Tibial artery (tissue), 4 donors: ENCODE data around the gene ZNF106.

Source experiments
- DNase-seq, 2 donors: peaks; one replicate each; pipeline ENCODE4 v3.0.0-alpha.2; 2019
- H3K27ac ChIP-seq, 2 donors: fragments of 200-600 bp; sonication (generic) in 1 of 2; 1 replicate in 1 of 2; 2 replicates in 1 of 2; pipeline ENCODE4 v1.5.1; 2018 to 2019; ENCODE audit warnings: mild to moderate bottlenecking in 1 of 2
- H3K27me3 ChIP-seq, 2 donors: fragments of 200-600 bp; sonication (generic) in 1 of 2; one replicate each; pipeline versions ENCODE4 v1.5.1 to v1.6.0; 2016 to 2019
- H3K36me3 ChIP-seq, 3 donors: fragments of 200-600 bp; sonication (generic) in 2 of 3; one replicate each; pipeline ENCODE4 v1.5.1; 2016 to 2019; ENCODE audit warnings: mild to moderate bottlenecking in 2 of 3
- H3K4me1 ChIP-seq, 4 donors: fragments of 200-600 bp; sonication (generic) in 2 of 4; 1 replicate in 3 of 4; 2 replicates in 1 of 4; pipeline ENCODE4 v1.5.1; 2016 to 2019
- H3K4me3 ChIP-seq, 2 donors: fragments of 200-600 bp; sonication (generic) in 1 of 2; 1 replicate in 1 of 2; 2 replicates in 1 of 2; pipeline ENCODE4 v1.5.1; 2018 to 2019; ENCODE audit warnings: mild to moderate bottlenecking in 2 of 2
- H3K9me3 ChIP-seq, 3 donors: fragments of 200-600 bp; sonication (generic) in 1 of 3; one replicate each; pipeline ENCODE4 v1.5.1; 2016 to 2019
- intact Hi-C: fragments of 100-400 bp; cut with DNase I; formaldehyde crosslinking; loops from one replicate; pipeline ENCODE4 v1.15.0; 2023; ENCODE audit warnings: low total_unique reads
- TF ChIP-seq, protein P1 (sequence below), 2 experiments: fragments of 200-600 bp in 1 of 2; fragments of 450-650 bp in 1 of 2; IDR thresholded peaks; one replicate each; pipeline ENCODE4 v1.5.1; 2017 to 2019; ENCODE audit warnings: antibody characterized with exemption in 2 of 2, mild to moderate bottlenecking in 1 of 2, moderate library complexity in 1 of 2

ZNF106 gene

DNA sequence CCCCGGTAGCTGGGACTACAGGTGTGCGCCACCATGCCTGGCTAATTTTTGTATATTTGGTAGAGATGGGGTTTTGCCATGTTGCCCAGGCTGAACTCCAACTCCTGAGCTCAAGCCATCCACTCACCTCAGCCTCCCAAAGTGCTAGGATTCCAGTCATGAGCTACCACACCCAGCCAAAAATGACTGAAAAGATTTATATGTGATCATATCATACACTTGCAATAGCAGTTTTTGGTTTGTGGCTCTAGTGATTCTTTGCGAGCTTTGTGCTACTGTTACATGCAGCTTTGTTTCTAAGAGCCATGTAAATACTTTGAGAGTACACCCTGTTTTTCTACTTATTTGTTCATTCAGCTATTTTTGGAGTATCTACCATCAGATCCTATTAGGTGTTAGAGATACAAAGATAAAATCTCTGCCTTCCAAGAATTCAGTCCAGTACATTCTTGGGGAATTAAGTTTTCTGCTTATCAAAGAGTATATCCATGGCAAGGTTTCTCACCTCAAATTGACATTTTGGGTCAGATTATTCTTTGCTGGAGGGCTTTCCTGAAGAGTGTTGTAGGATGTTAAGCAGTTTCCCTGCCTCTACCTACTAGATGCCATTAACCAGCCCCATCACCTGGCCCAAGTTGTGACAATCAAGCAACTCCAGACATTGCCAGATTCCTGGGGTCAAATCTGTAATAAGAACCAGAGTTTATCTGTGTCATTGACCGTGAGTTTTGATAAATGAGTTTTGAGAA, 19.5 kb upstream of the ZNF106 start:
- TF ChIP-seq, protein P1, sequence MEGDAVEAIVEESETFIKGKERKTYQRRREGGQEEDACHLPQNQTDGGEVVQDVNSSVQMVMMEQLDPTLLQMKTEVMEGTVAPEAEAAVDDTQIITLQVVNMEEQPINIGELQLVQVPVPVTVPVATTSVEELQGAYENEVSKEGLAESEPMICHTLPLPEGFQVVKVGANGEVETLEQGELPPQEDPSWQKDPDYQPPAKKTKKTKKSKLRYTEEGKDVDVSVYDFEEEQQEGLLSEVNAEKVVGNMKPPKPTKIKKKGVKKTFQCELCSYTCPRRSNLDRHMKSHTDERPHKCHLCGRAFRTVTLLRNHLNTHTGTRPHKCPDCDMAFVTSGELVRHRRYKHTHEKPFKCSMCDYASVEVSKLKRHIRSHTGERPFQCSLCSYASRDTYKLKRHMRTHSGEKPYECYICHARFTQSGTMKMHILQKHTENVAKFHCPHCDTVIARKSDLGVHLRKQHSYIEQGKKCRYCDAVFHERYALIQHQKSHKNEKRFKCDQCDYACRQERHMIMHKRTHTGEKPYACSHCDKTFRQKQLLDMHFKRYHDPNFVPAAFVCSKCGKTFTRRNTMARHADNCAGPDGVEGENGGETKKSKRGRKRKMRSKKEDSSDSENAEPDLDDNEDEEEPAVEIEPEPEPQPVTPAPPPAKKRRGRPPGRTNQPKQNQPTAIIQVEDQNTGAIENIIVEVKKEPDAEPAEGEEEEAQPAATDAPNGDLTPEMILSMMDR (IDR thresholded peaks at IDR 0.05) = no peak
- intact Hi-C loops = no loop called here
- Histone ChIP-seq H3K4me1 (peaks cover 0 to 38% (median 9%) of the 10 kb centered on the region in 4 donors), H3K36me3 (peaks cover 11 to 19% (median 16%) of the 10 kb centered on the region in 3 donors), H3K9me3 (no peaks in the 10 kb centered on the region), H3K27ac (peak overlapping the region; percentile 42 to 61), H3K27me3 (no peaks in the 10 kb centered on the region), H3K4me3 (peak overlapping the region in 1 of 2 donors; percentile 12)
- DNase-seq = no peak

DNA sequence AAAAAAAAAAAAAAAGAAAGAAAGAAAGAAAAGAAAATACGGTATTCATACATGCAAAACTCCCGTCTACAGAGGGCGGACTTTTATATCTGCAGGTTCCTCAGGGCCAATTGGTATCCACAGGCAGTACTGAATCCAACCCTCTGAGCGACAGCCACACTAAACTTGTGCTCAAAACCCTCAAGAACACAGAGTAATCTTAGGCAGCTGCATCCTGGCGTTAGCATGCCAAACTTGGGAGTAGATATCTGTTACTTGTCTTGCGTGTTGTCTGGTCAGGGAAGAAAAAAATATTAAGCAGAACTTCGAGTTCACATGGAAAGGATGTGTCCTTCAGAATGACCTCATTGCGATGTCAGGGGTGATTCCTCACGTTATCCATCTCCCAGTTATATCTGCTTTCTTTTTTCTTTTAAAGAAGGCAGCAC, 17.3 kb upstream of the ZNF106 start:
- TF ChIP-seq, protein P1 (IDR thresholded peaks at IDR 0.05) = no peak
- H3K27me3 ChIP-seq = no peaks in the 10 kb centered on the region
- no peak for DNase-seq
- no peaks in the 10 kb centered on the region for H3K9me3 ChIP-seq
- no peaks in the 10 kb centered on the region for H3K36me3 ChIP-seq
- intact Hi-C loops = no loop called here
- peaks cover 0 to 51% (median 9%) of the 10 kb centered on the region in 4 donors for H3K4me1 ChIP-seq
- H3K4me3 ChIP-seq = no peak overlapping the region
- H3K27ac ChIP-seq = no peak overlapping the region

DNA sequence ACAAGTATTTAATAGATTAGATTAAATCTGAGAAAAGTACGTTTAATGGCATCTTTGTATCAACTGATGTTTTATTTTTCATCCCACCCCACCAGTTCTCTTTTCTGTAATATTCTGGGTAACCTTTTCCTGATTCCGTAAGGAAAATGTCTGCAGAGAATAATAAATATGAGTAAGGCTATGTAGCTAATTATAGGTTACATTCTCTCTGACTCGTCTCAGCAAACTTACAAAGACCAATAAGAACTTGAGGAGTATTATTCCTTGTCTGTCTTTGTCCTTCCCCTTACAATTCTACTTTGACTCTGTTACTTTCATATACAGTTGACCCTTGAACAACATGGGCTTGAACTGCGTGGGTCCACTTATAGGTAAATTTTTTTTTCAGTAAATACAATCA, 16.6 kb upstream of the ZNF106 start:
- Histone ChIP-seq H3K9me3 (no peaks in the 10 kb centered on the region), H3K36me3 (no peaks in the 10 kb centered on the region), H3K4me3 (no peak overlapping the region), H3K27me3 (no peaks in the 10 kb centered on the region), H3K4me1 (peaks cover 0 to 53% (median 9%) of the 10 kb centered on the region in 4 donors), H3K27ac (no peak overlapping the region)
- DNase-seq = no peak
- intact Hi-C loops = no loop called here
- TF ChIP-seq, protein P1 (IDR thresholded peaks at IDR 0.05) = no peak

DNA sequence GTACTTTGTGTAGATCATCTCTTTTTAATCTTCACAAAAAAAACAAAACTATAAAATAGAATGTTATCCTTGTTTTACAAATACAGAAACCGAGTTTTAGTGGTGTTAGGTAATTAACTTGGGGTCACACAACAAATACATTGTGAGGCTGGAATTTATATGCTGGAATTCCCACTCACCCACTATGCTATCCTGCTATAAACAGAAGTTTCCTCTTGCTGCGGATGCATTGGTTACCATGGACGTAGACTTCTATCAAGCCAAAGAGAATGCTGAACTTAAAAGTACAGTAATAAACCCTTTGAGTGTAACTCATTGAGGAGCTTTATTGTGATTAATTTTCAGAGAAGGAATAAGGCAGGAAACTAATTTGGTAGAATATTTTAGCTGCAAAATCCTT, 13.7 kb upstream of the ZNF106 start:
- DNase-seq = no peak
- TF ChIP-seq, protein P1 (IDR thresholded peaks at IDR 0.05) = no peak
- Histone ChIP-seq H3K9me3 (no peaks in the 10 kb centered on the region), H3K4me1 (peaks cover 0 to 55% (median 10%) of the 10 kb centered on the region in 4 donors), H3K36me3 (no peaks in the 10 kb centered on the region), H3K4me3 (no peak overlapping the region), H3K27ac (peak overlapping the region in 1 of 2 donors; percentile 48), H3K27me3 (no peaks in the 10 kb centered on the region)
- intact Hi-C loops = no loop called here

DNA sequence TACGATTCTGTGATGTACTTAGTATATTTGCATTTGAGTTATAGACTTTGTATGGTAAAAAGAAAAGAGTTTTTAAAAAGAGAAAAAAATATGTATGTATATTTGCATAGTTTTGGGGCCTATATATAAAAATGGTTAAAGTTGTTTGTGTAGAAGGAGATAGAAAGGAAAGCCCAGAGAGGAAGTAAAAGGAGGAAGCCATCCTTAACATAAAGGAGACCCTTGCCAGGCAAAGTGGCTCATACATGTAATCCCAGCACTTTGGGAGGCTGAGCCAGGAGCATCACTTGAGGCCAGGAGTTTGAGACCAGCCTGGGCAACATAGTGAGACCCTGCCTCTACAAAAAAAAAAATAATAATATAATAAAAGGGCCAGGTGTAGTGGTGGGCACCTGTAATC, 12.9 kb upstream of the ZNF106 start:
- DNase-seq = no peak
- Histone ChIP-seq H3K9me3 (no peaks in the 10 kb centered on the region), H3K36me3 (no peaks in the 10 kb centered on the region), H3K27me3 (no peaks in the 10 kb centered on the region), H3K4me3 (no peak overlapping the region), H3K4me1 (peaks cover 0 to 63% (median 12%) of the 10 kb centered on the region in 4 donors), H3K27ac (no peak overlapping the region)
- intact Hi-C loops = no loop called here
- TF ChIP-seq, protein P1 (IDR thresholded peaks at IDR 0.05) = no peak
